Right atrium auricular region (tissue), 2 donors: ENCODE results near the gene SEMA6C. TPM values are rescaled to one million over a fixed set of nuclear protein-coding genes. Genes with fewer than 3 reads are reported as not detected.

Source experiments
- DNase-seq: peaks from one replicate; pipeline ENCODE4 v3.0.0-alpha.2; 2019; ENCODE audit warnings: low spot score
- H3K27ac ChIP-seq, 2 donors: fragments of 200-600 bp; sonication (generic); 1 replicate in 1 of 2; 2 replicates in 1 of 2; pipeline ENCODE4 v1.5.1; 2016 to 2019
- H3K27me3 ChIP-seq, 2 donors: fragments of 200-600 bp; sonication (generic); one replicate each; pipeline versions ENCODE4 v1.5.1 to v1.6.0; 2017 to 2019
- H3K36me3 ChIP-seq: fragments of 200-600 bp; sonication (generic); one replicate; pipeline ENCODE4 v1.5.1; 2016
- H3K4me1 ChIP-seq, 2 donors: fragments of 200-600 bp; sonication (generic); one replicate each; pipeline versions ENCODE4 v1.5.1 to v1.6.0; 2017 to 2019
- H3K4me3 ChIP-seq, 2 donors: fragments of 200-600 bp; sonication (generic); 1 replicate in 1 of 2; 2 replicates in 1 of 2; pipeline ENCODE4 v1.5.1; 2017 to 2019; ENCODE audit warnings: mild to moderate bottlenecking in 1 of 2, moderate library complexity in 1 of 2
- H3K9me3 ChIP-seq, 2 donors: fragments of 200-600 bp; sonication (generic); one replicate each; pipeline ENCODE4 v1.5.1; 2019
- CTCF ChIP-seq, 2 donors: fragments of 200-600 bp; sonication (generic); IDR thresholded peaks; one replicate each; pipeline ENCODE4 v1.5.1; 2019; ENCODE audit warnings: antibody characterized with exemption in 2 of 2
- total RNA-seq, 2 donors: library from RNA; depleted of rRNA; stranded (reverse); fragments of >200 nt; gene quantifications; one replicate each; pipeline ENCODE4 v1.1.0, GENCODE V29; 2016

Gene SEMA6C
- total RNA-seq, 2 donors from 2014 or later: 40.0 to 60.7 TPM

GRCh38 chr1:151145304-151146071, 943 bp downstream of the SEMA6C start:
- no peaks in the 10 kb centered on the region for H3K9me3 ChIP-seq
- H3K4me1 ChIP-seq: peaks cover 0 to 50% of the 10 kb centered on the region in 2 donors
- peak overlapping the region; percentile 81 to 93 for H3K4me3 ChIP-seq
- peak overlapping the region; percentile 88 to 92 for H3K27ac ChIP-seq
- no peak for TF ChIP-seq CTCF (IDR thresholded peaks at IDR 0.05)
- H3K27me3 ChIP-seq: no peaks in the 10 kb centered on the region
- DNase-seq: no peak
- H3K36me3 ChIP-seq: no peaks in the 10 kb centered on the region

- DNase-seq: no peak
- Histone ChIP-seq H3K36me3 (peaks cover 5% of the 10 kb centered on the region), H3K27me3 (no peaks in the 10 kb centered on the region), H3K4me3 (peak overlapping the region; percentile 81 to 93), H3K9me3 (no peaks in the 10 kb centered on the region), H3K27ac (peak overlapping the region; percentile 88 to 92), H3K4me1 (peaks cover 0 to 50% of the 10 kb centered on the region in 2 donors)
- TF ChIP-seq CTCF (IDR thresholded peaks at IDR 0.05): no peak
Measured at GRCh38 chr1:151144474-151145303, 1.7 kb downstream of the SEMA6C start.

GRCh38 chr1:151143986-151144385, 2.4 kb downstream of the SEMA6C start:
- Histone ChIP-seq H3K4me1 (peaks cover 0 to 50% of the 10 kb centered on the region in 2 donors), H3K27me3 (no peaks in the 10 kb centered on the region), H3K27ac (peak overlapping the region; percentile 88 to 92), H3K4me3 (no peak overlapping the region), H3K9me3 (no peaks in the 10 kb centered on the region), H3K36me3 (peaks cover 11% of the 10 kb centered on the region)
- no peak for TF ChIP-seq CTCF (IDR thresholded peaks at IDR 0.05)
- DNase-seq: no peak

- Histone ChIP-seq H3K9me3 (no peaks in the 10 kb centered on the region), H3K4me1 (peaks cover 0 to 50% of the 10 kb centered on the region in 2 donors), H3K27ac (peak overlapping the region; percentile 88 to 92), H3K27me3 (no peaks in the 10 kb centered on the region), H3K36me3 (peaks cover 14% of the 10 kb centered on the region), H3K4me3 (peak overlapping the region in 1 of 2 donors; percentile 11)
- no peak for DNase-seq
- no peak for TF ChIP-seq CTCF (IDR thresholded peaks at IDR 0.05)
Measured at GRCh38 chr1:151143057-151143435, 3.4 kb downstream of the SEMA6C start.

DNA sequence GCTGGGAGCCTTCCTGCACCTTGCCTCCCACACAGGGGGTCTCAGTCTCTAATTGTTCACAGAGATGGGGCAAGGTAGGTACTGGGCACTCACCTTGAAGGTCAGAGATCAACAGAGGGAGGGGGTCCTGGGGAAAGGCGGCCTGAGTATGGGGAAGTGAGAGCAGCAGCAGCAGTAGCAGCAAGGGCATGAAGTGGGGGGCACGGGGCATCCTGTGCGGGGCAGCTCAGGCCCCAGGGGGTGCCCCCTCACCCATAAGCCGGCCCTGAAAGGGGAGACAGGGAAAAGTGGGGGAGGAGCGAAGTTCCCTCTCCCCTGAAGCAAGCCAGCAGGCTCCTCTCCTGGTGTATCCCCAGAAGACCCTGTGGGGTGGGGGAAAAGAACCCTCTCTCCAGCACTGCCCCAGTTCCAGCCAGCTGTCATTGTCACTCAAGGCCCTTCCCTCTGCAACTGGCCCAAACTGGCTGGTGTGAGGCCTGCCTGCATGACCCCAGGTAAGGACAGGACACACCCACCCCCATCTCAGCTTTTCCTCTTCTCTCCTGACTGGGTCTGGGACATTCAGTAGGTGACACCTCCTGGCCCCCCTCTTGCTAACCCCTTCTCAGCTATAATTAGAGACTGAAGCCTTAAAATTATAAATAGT, 3.9 kb downstream of the SEMA6C start:
- Histone ChIP-seq H3K27me3 (no peaks in the 10 kb centered on the region), H3K9me3 (no peaks in the 10 kb centered on the region), H3K4me1 (peaks cover 0 to 47% of the 10 kb centered on the region in 2 donors), H3K4me3 (peak overlapping the region in 1 of 2 donors; percentile 11), H3K27ac (peak overlapping the region; percentile 88 to 92), H3K36me3 (peaks cover 19% of the 10 kb centered on the region)
- no peak for DNase-seq
- TF ChIP-seq CTCF (IDR thresholded peaks at IDR 0.05): no peak
